HepG2 (cell line): Measurements from ENCODE around the gene ELP2. TPM values are rescaled to one million over a fixed set of nuclear protein-coding genes. Genes with fewer than 3 reads are reported as not detected.

Source experiments
- CBX5 ChIP-seq: sonication (generic); formaldehyde crosslinking; IDR thresholded peaks from 2 replicates; pipeline ENCODE4 v1.4.0; 2020; ENCODE audit warnings: missing genetic modification reagents, borderline replicate concordance
- CREM ChIP-seq, 2 experiments: sonication (generic) in 1 of 2; formaldehyde crosslinking in 1 of 2; IDR thresholded peaks; 2 replicates each; pipeline versions ENCODE4 v1.4.0 to v1.6.1; 2016 to 2020; ENCODE audit warnings: antibody characterized with exemption in 1 of 2, mild to moderate bottlenecking in 1 of 2, missing genetic modification reagents in 1 of 2
- FOXK1 ChIP-seq: sonication (generic); formaldehyde crosslinking; IDR thresholded peaks from 2 replicates; pipeline ENCODE4 v1.4.0; 2020; ENCODE audit warnings: low read depth, missing genetic modification reagents, borderline replicate concordance
- GATAD2A ChIP-seq: IDR thresholded peaks from 2 replicates; pipeline ENCODE4 v1.6.1; 2016
- KLF6 ChIP-seq: IDR thresholded peaks from 2 replicates; pipeline ENCODE4 v1.8.0; 2016; ENCODE audit warnings: missing biosample characterization, missing genetic modification reagents
- MXD3 ChIP-seq: IDR thresholded peaks from 2 replicates; pipeline ENCODE4 v1.6.1; 2016; ENCODE audit warnings: mild to moderate bottlenecking, missing biosample characterization, missing genetic modification reagents
- NCOA2 ChIP-seq: sonication (generic); formaldehyde crosslinking; IDR thresholded peaks from 2 replicates; pipeline ENCODE4 v1.8.0; 2022; ENCODE audit warnings: inconsistent platforms
- NFYC ChIP-seq: IDR thresholded peaks from 2 replicates; pipeline ENCODE4 v1.6.1; 2016; ENCODE audit warnings: missing genetic modification reagents, missing compliant biosample characterization
- NRL ChIP-seq: sonication (generic); formaldehyde crosslinking; IDR thresholded peaks from 2 replicates; pipeline ENCODE4 v1.5.0; 2020; ENCODE audit warnings: missing genetic modification reagents, mild to moderate bottlenecking, moderate library complexity, borderline replicate concordance
- PAXIP1 ChIP-seq: sonication (generic); formaldehyde crosslinking; conservative IDR thresholded peaks from 2 replicates; pipeline ENCODE4 v1.4.0; 2020; ENCODE audit warnings: mild to moderate bottlenecking, missing genetic modification reagents, moderate library complexity
- PHF8 ChIP-seq: sonication (generic); formaldehyde crosslinking; IDR thresholded peaks from 2 replicates; pipeline ENCODE4 v1.5.0; 2020; ENCODE audit warnings: missing genetic modification reagents
- SOX5 ChIP-seq: IDR thresholded peaks from 2 replicates; pipeline ENCODE4 v1.6.1; 2016; ENCODE audit warnings: borderline replicate concordance
- SP5 ChIP-seq: IDR thresholded peaks from 2 replicates; pipeline ENCODE4 v1.6.1; 2016; ENCODE audit warnings: low read depth, borderline replicate concordance
- TBX2 ChIP-seq: sonication (generic); formaldehyde crosslinking; IDR thresholded peaks from 2 replicates; pipeline ENCODE4 v1.5.0; 2020; ENCODE audit warnings: missing genetic modification reagents, mild to moderate bottlenecking, borderline replicate concordance
- ZFY ChIP-seq: sonication (generic); formaldehyde crosslinking; IDR thresholded peaks from 2 replicates; pipeline ENCODE4 v1.4.0; 2020; ENCODE audit warnings: missing genetic modification reagents
- ZNF160 ChIP-seq: sonication (generic); formaldehyde crosslinking; IDR thresholded peaks from 2 replicates; pipeline ENCODE4 v1.8.0; 2022; ENCODE audit warnings: mild to moderate bottlenecking, inconsistent platforms, missing genetic modification reagents
- ZNF225 ChIP-seq: sonication (generic); formaldehyde crosslinking; IDR thresholded peaks from 2 replicates; pipeline ENCODE4 v1.4.0; 2020; ENCODE audit warnings: mild to moderate bottlenecking, missing genetic modification reagents
- ZNF253 ChIP-seq: sonication (generic); formaldehyde crosslinking; IDR thresholded peaks from 2 replicates; pipeline ENCODE4 v1.8.0; 2022; ENCODE audit warnings: mild to moderate bottlenecking, missing genetic modification reagents, borderline replicate concordance
- ZNF263 ChIP-seq: sonication (generic); formaldehyde crosslinking; IDR thresholded peaks from 2 replicates; pipeline ENCODE4 v1.4.0; 2020; ENCODE audit warnings: missing genetic modification reagents
- ZNF275 ChIP-seq: sonication (generic); formaldehyde crosslinking; IDR thresholded peaks from 2 replicates; pipeline ENCODE4 v1.8.0; 2022; ENCODE audit warnings: missing genetic modification reagents, mild to moderate bottlenecking, inconsistent platforms, borderline replicate concordance
- ZNF451 ChIP-seq: sonication (generic); formaldehyde crosslinking; IDR thresholded peaks from 2 replicates; pipeline ENCODE4 v1.5.0; 2020; ENCODE audit warnings: mild to moderate bottlenecking, missing genetic modification reagents
- ZNF501 ChIP-seq: sonication (generic); formaldehyde crosslinking; IDR thresholded peaks from 2 replicates; pipeline ENCODE4 v1.5.1; 2020; ENCODE audit warnings: mild to moderate bottlenecking, moderate library complexity, missing genetic modification reagents
- ZNF567 ChIP-seq: sonication (generic); formaldehyde crosslinking; IDR thresholded peaks from 2 replicates; pipeline ENCODE4 v1.8.1; 2023; ENCODE audit warnings: mild to moderate bottlenecking, missing genetic modification reagents, borderline replicate concordance
- ZNF674 ChIP-seq: sonication (generic); formaldehyde crosslinking; IDR thresholded peaks from 2 replicates; pipeline ENCODE4 v1.5.0; 2020; ENCODE audit warnings: low read depth, mild to moderate bottlenecking, missing genetic modification reagents
- ZNF878 ChIP-seq: sonication (generic); formaldehyde crosslinking; IDR thresholded peaks from 2 replicates; pipeline ENCODE4 v1.8.1; 2023; ENCODE audit warnings: mild to moderate bottlenecking, missing genetic modification reagents, moderate library complexity
- polyA plus RNA-seq, 8 experiments: library from polyadenylated mRNA; depleted of rRNA in 3 of 8; stranded (reverse) in 7 of 8; unstranded in 1 of 8; fragments of >200 nt; fragmentation: Illumina TruSeq in 4 of 8; extraction: Trizol in 4 of 8; gene quantifications; 2 replicates each; pipeline versions ENCODE4 v1.2.1 to v1.2.3, GENCODE V29; 2011 to 2016; ENCODE audit warnings: low read depth in 4 of 8, missing spikeins in 1 of 8, mixed read lengths in 1 of 8; ENCODE audit not compliant: insufficient read depth in 1 of 8
- total RNA-seq, 5 experiments: library from RNA; depleted of rRNA; stranded (reverse); fragments of >200 nt; fragmentation: Illumina TruSeq; extraction: Trizol; gene quantifications; 2 replicates each; pipeline ENCODE4 v1.2.3, GENCODE V29; 2016; ENCODE audit warnings: low read depth in 1 of 5

The ELP2 gene
- total and polyA plus RNA-seq, 2 of the 13 experiments (the other 11 are each of a cell fraction or from before 2014, with no cell fraction given) = 98.7 to 100 TPM

GRCh38 chr18:36187826-36188721 is 58.4 kb downstream of the ELP2 start (continued):
- TF ChIP-seq ZNF275 (CRISPR knock-in tag) (0 out of 2 replicates have a peak, but pooled peaks have one; percentile 13), SP5 (no peak), FOXK1 (0 out of 2 replicates have a peak, but pooled peaks have one; percentile 13), ZNF263 (CRISPR knock-in tag) (peak; percentile 62), CREM (IDR thresholded peaks at IDR 0.05) (no peak), CREM (CRISPR knock-in tag; IDR thresholded peaks at IDR 0.05) (no peak), NRL (CRISPR knock-in tag) (peak; percentile 77), TBX2 (peak; percentile 17; the same call in 1 of the 2 replicates), ZFY (CRISPR knock-in tag) (peak; percentile 57), MXD3 (CRISPR knock-in tag) (peak; percentile 72; the same call in 1 of the 2 replicates), ZNF451 (peak; percentile 12; the same call in 1 of the 2 replicates), CBX5 (CRISPR knock-in tag) (peak; percentile 64; the same call in 1 of the 2 replicates), GATAD2A (CRISPR knock-in tag) (peak; percentile 54), ZNF567 (no peak), NCOA2 (CRISPR knock-in tag) (0 out of 2 replicates have a peak, but pooled peaks have one; percentile 11), PAXIP1 (CRISPR knock-in tag) (no peak), ZNF160 (0 out of 2 replicates have a peak, but pooled peaks have one; percentile 5), ZNF225 (CRISPR knock-in tag) (peak; percentile 87; the same call in 1 of the 2 replicates), SOX5 (CRISPR knock-in tag) (peak; percentile 27; the same call in 1 of the 2 replicates), ZNF878 (no peak; the same call in 1 of the 2 replicates), NFYC (peak; percentile 19; the same call in 1 of the 2 replicates), ZNF253 (CRISPR knock-in tag) (no peak), ZNF501 (CRISPR knock-in tag) (no peak; the same call in none of the 2 replicates), KLF6 (0 out of 2 replicates have a peak, but pooled peaks have one; percentile 50), PHF8 (CRISPR knock-in tag) (no peak; the same call in 1 of the 2 replicates), ZNF674 (0 out of 2 replicates have a peak, but pooled peaks have one; percentile 42)
